GM12873 (cell line): ENCODE measurements around the gene RWDD3.

Source experiments
- TF ChIP-seq, protein P1 (sequence below): IDR thresholded peaks from 2 replicates; pipeline ENCODE4 v1.5.1; 2012; ENCODE audit warnings: low read depth, mild to moderate bottlenecking, moderate library complexity, low read length, control low read depth; ENCODE audit not compliant: insufficient read depth; ENCODE audit errors: missing control alignments

Gene RWDD3

DNA sequence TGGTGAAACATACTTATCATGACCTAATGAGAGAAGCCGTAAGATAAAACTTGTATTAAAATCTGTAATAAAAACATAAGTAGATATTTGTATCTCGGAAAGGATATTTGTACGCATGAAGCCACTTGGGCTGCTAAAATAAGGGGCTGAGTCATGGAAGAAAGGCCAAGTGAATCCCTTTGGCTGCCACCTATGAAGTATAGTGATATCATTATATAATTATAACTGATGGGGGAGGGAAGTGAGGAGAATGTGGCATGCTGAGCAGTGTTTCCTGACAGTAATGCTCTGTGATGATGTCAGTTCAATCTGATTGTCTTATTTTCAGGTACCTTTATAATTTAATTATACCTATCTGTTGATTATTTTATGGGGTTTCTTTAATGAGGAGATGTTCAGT is 13.6 kb downstream of the RWDD3 start:
- TF ChIP-seq, protein P1, sequence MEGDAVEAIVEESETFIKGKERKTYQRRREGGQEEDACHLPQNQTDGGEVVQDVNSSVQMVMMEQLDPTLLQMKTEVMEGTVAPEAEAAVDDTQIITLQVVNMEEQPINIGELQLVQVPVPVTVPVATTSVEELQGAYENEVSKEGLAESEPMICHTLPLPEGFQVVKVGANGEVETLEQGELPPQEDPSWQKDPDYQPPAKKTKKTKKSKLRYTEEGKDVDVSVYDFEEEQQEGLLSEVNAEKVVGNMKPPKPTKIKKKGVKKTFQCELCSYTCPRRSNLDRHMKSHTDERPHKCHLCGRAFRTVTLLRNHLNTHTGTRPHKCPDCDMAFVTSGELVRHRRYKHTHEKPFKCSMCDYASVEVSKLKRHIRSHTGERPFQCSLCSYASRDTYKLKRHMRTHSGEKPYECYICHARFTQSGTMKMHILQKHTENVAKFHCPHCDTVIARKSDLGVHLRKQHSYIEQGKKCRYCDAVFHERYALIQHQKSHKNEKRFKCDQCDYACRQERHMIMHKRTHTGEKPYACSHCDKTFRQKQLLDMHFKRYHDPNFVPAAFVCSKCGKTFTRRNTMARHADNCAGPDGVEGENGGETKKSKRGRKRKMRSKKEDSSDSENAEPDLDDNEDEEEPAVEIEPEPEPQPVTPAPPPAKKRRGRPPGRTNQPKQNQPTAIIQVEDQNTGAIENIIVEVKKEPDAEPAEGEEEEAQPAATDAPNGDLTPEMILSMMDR = no peak

DNA sequence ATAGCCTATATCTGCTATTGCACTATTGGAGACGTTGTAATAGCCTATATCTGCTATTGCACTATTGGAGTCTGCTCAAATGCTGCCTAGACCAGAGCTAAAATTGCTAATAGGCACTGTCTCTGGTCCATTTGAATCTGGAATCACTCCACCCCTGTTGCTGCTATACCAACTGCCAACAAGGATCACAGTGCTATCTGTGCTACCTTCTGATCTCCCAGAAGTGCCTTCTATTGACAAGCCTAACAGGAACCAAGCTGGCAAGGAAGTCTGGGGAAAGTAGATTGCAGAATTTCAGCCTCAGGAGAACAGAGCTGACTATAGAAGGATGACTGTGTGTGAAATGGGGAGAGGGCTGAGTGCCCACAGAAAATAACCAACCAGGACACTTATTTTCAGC is 15.9 kb downstream of the RWDD3 start:
- TF ChIP-seq, protein P1 = no peak

DNA sequence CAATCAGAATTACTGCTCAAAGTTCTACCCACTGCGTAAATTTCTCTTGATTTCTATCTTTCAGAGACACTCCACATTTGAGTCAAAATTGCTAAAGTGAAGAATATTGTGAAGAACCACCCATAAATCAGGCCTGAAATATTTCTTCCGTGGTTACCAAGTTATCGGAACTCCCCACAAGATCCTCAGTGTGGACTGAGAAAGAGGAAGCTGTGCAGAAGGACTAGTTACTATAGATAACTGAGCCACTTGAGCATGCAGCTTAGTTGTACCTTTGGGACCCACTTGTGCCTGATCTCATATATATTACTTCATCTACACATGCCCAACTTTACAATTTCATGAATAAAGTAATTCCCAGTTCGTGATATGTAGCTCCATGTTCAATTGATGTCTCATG is 18.4 kb downstream of the RWDD3 start:
- TF ChIP-seq, protein P1 = no peak

DNA sequence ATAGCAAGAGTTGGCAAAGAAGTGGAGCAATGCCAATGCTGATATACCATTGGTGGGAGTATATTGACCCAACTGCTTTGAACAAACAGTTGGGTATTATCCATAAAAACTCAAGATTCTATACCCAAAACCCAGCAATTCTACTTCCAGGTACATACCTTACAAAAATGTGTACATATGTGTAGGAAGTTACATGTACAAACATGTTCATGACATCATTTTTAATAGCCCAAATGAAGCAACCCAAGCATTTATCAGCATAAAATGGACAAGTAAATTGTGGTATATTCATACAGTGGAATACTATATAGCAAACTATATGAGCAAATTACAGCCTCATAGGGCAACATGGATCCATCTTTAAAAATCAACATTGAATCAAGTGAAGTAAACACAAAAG is 20.9 kb downstream of the RWDD3 start:
- TF ChIP-seq, protein P1 = no peak

DNA sequence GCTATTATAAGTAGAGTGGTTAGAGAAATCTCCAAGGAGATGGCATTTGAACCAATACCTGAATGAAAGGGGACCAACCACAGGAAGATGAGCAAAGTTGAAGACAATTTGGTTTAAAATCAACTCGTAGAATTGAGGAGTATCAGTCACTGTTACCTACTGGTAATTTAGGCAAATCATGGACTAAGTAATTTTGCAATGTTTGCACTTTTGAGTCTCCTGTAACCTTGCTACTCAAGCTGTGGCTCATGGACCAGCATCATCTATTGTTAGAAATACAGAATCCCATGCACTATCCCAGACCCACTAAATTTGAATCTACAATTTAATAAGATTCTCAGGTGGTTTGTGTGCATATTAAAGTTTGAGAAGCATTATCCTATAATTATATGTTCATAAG is 21.8 kb downstream of the RWDD3 start:
- TF ChIP-seq, protein P1 = no peak

DNA sequence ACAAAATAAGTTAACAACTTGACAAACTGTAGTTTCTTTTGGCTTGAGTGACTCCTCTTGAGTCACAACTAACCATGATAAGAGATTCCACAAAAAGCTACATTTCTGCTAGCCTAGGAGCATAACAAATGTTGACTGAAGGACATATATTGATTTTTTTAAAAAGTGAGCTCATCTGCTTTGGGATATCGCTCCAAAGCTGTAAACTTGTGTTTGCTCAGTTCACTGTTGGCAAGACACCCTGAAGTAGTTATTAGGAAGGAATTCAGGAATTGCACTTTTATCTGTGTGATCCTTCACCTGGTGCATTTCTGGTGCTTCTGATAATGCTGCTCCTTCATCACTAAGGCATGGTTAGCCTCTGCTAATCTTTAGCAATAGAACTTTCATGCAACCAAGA is 23.7 kb downstream of the RWDD3 start:
- TF ChIP-seq, protein P1 = no peak

DNA sequence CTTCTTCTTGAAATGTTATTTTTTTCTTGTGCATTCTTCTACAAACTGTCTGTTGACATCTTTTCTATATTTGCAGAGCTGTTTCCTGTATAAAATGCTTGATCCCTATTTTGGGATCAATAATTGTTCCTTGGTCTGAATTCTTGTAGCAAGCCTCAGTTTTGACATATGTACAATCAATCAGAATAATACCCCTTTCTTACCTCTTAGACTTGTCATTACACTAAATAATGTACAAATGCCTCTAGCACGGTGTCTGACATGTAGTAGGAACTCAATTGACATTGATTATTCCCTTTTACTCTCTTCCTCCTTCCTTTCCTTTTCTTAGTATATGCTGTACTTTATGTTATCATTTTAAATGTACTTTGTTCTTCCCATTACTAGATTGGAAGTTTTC is 25.2 kb downstream of the RWDD3 start:
- TF ChIP-seq, protein P1 = no peak
